Measurements from ENCODE around the gene ANKRD33. TPM values are rescaled to one million over a fixed set of nuclear protein-coding genes. Genes with fewer than 3 reads are reported as not detected.

Gene ANKRD33
- total RNA-seq, result under 1 TPM in 1 of 2 donors, not detected in 1; 0.46 TPM
- polyA plus RNA-seq (2013, experiment 1 of 2), result 0.28 TPM
- 0.62 TPM for polyA plus RNA-seq (2013, experiment 2 of 2)
- long read RNA-seq, experiment 1, result 0 reads
- long read RNA-seq, experiment 2, result 0 reads
- long read RNA-seq, experiment 3, result 0 reads
- long read RNA-seq, experiment 4, result 0 reads

GRCh38 chr12:51887476-51888315 lies at the start of gene ANKRD33:
Gene ANKRD33, plus strand, starts transcription at chr12:51888103. Its CDS starts 84 bp downstream, at chr12:51888187.
- no peak for TF ChIP-seq CTCF (conservative IDR thresholded peaks at IDR 0.05)
- Histone ChIP-seq H3K27ac (ENCODE audit: low read depth, low read length) (no peak within 1 kb of the TSS), H3K27me3 (ENCODE audit: control insufficient read depth, insufficient read depth, low read length, poor library complexity, severe bottlenecking) (peaks cover 7% of the 10 kb centered on the region), H3K4me3 (ENCODE audit: low read length) (peak within 1 kb of the TSS; percentile 60), H3K4me1 (ENCODE audit: control insufficient read depth, insufficient read depth, low read length) (no peaks in the 10 kb centered on the region), H3K9me3 (ENCODE audit: control insufficient read depth, low read length) (no peaks in the 10 kb centered on the region), H3K9ac (ENCODE audit: extremely low read depth, low read length, poor library complexity, severe bottlenecking) (no peak within 1 kb of the TSS), H3K36me3 (ENCODE audit: control insufficient read depth, insufficient read depth, low read length) (no peaks in the 10 kb centered on the region)
- no peak within 1 kb of the TSS for H3K27ac Mint-ChIP-seq
- peaks cover 1% of the 10 kb centered on the region for H3K4me1 Mint-ChIP-seq
- H3K4me3 Mint-ChIP-seq, result peak within 1 kb of the TSS; percentile 51
- no peaks in the 10 kb centered on the region for H3K36me3 Mint-ChIP-seq (ENCODE audit: low read depth)
- peak; percentile 98 for DNase-seq
- peaks cover 26% of the 10 kb centered on the region for H3K27me3 Mint-ChIP-seq (ENCODE audit: insufficient read depth)
- 55 to 75% methylated on average over 21 to 41 of the region's 41 CpGs for WGBS, 2 experiments (ENCODE audit: insufficient coverage in 1 of 2, insufficient read length in 1 of 2)
- no peaks in the 10 kb centered on the region for H3K9me3 Mint-ChIP-seq

GRCh38 chr12:51838762-51839161 lies 49.1 kb upstream of the ANKRD33 start:
- no peak for TF ChIP-seq CTCF (conservative IDR thresholded peaks at IDR 0.05)
- H3K27ac Mint-ChIP-seq, result no peak overlapping the region
- no peaks in the 10 kb centered on the region for H3K36me3 ChIP-seq (ENCODE audit: control insufficient read depth, insufficient read depth, low read length)
- WGBS, 2 experiments (ENCODE audit: insufficient coverage in 1 of 2, insufficient read length in 1 of 2), result 75 to 83% methylated on average over 2 to 4 of the region's 4 CpGs
- H3K4me3 Mint-ChIP-seq, result no peak overlapping the region
- peaks cover 22% of the 10 kb centered on the region for H3K4me1 Mint-ChIP-seq
- no peaks in the 10 kb centered on the region for H3K27me3 ChIP-seq (ENCODE audit: control insufficient read depth, insufficient read depth, low read length, poor library complexity, severe bottlenecking)
- no peaks in the 10 kb centered on the region for H3K9me3 Mint-ChIP-seq
- peak overlapping the region; percentile 63 for H3K27ac ChIP-seq (ENCODE audit: low read depth, low read length)
- DNase-seq, result peak; percentile 46
- H3K4me1 ChIP-seq (ENCODE audit: control insufficient read depth, insufficient read depth, low read length), result peaks cover 23% of the 10 kb centered on the region
- H3K27me3 Mint-ChIP-seq (ENCODE audit: insufficient read depth), result peaks cover 57% of the 10 kb centered on the region
- no peak overlapping the region for H3K9ac ChIP-seq (ENCODE audit: extremely low read depth, low read length, poor library complexity, severe bottlenecking)
- H3K9me3 ChIP-seq (ENCODE audit: control insufficient read depth, low read length), result no peaks in the 10 kb centered on the region
- H3K36me3 Mint-ChIP-seq (ENCODE audit: low read depth), result no peaks in the 10 kb centered on the region
- no peak overlapping the region for H3K4me3 ChIP-seq (ENCODE audit: low read length)

- Histone ChIP-seq H3K27me3 (ENCODE audit: control insufficient read depth, insufficient read depth, low read length, poor library complexity, severe bottlenecking) (no peaks in the 10 kb centered on the region), H3K4me3 (ENCODE audit: low read length) (no peak overlapping the region), H3K36me3 (ENCODE audit: control insufficient read depth, insufficient read depth, low read length) (no peaks in the 10 kb centered on the region), H3K9ac (ENCODE audit: extremely low read depth, low read length, poor library complexity, severe bottlenecking) (no peak overlapping the region), H3K9me3 (ENCODE audit: control insufficient read depth, low read length) (no peaks in the 10 kb centered on the region), H3K27ac (ENCODE audit: low read depth, low read length) (no peak overlapping the region), H3K4me1 (ENCODE audit: control insufficient read depth, insufficient read depth, low read length) (peaks cover 23% of the 10 kb centered on the region)
- Mint-ChIP-seq H3K9me3 (no peaks in the 10 kb centered on the region), H3K36me3 (ENCODE audit: low read depth) (no peaks in the 10 kb centered on the region), H3K27me3 (ENCODE audit: insufficient read depth) (peaks cover 59% of the 10 kb centered on the region), H3K4me3 (no peak overlapping the region), H3K4me1 (peaks cover 22% of the 10 kb centered on the region), H3K27ac (no peak overlapping the region)
- TF ChIP-seq CTCF (conservative IDR thresholded peaks at IDR 0.05), result no peak
- WGBS, 2 experiments (ENCODE audit: insufficient coverage in 1 of 2, insufficient read length in 1 of 2), result 92 to 93% methylated on average over 5 of the region's 5 CpGs
- DNase-seq, result peak; percentile 48
Measured at GRCh38 chr12:51839310-51839947, 48.5 kb upstream of the ANKRD33 start.
